ENCODE results near the gene PPARA. TPM values are rescaled to one million over a fixed set of nuclear protein-coding genes. Genes with fewer than 3 reads are reported as not detected.

Gene PPARA
- total and polyA plus RNA-seq, 2 donors (not counting 1 experiment from before 2014, with no cell fraction given), result 4.1 to 29.8 TPM

GRCh38 chr22:46290843-46291785, 140.8 kb downstream of the PPARA start:
- intact Hi-C loops (cut with micrococcal nuclease), result no loop called here
- Mint-ChIP-seq H3K27ac (peak overlapping the region; percentile 32), H3K9me3 (ENCODE audit: insufficient read depth) (no peaks in the 10 kb centered on the region), H3K4me3 (no peak overlapping the region), H3K4me1 (peaks cover 63% of the 10 kb centered on the region), H3K27me3 (no peaks in the 10 kb centered on the region)
- Histone ChIP-seq H3K27ac (ENCODE audit: low read length in 2 of 2) (no peak overlapping the region), H3K27me3 (replicated peaks in 1 of 4; ENCODE audit: control extremely low read depth in 1 of 4, control insufficient read depth in 3 of 4, insufficient read depth in 4 of 4, low read length in 3 of 4) (no peaks in the 10 kb centered on the region), H3K4me1 (ENCODE audit: control insufficient read depth in 2 of 2, insufficient read depth in 2 of 2, low read length in 2 of 2) (peaks cover 49 to 67% of the 10 kb centered on the region in 2 donors), H3K9ac (ENCODE audit: low read length) (no peak overlapping the region), H3K36me3 (replicated peaks in 1 of 2; ENCODE audit: control extremely low read depth in 1 of 2, control insufficient read depth in 1 of 2, extremely low read depth in 1 of 2, insufficient read depth in 2 of 2, low read length in 1 of 2) (peaks cover 0 to 2% of the 10 kb centered on the region in 2 experiments), H3K4me3 (ENCODE audit: control extremely low read depth in 1 of 5, extremely low read depth in 1 of 5, insufficient read depth in 1 of 5, low read depth in 2 of 5, low read length in 4 of 5) (no peak overlapping the region), H4K20me1 (ENCODE audit: control insufficient read depth, insufficient read depth, low read length, poor library complexity, severe bottlenecking) (no peaks in the 10 kb centered on the region), H3K9me3 (ENCODE audit: control extremely low read depth in 1 of 3, control insufficient read depth in 2 of 3, insufficient read depth in 1 of 3, low read length in 2 of 3) (peaks cover 0 to 19% (median 0%) of the 10 kb centered on the region in 3 donors), H3K4me2 (replicated peaks; ENCODE audit: low read depth, low read length, poor library complexity, severe bottlenecking) (no peak overlapping the region), H3K79me2 (ENCODE audit: control insufficient read depth, insufficient read depth, low read length) (peaks cover 4% of the 10 kb centered on the region), H2AFZ (ENCODE audit: insufficient read depth, low read depth, low read length, poor library complexity, severe bottlenecking) (no peak overlapping the region)
- ATAC-seq (ENCODE audit: low read depth) (no peak), DNase-seq (no peak)
- WGBS (ENCODE audit: insufficient coverage), result 94% methylated on average over 15 of the region's 23 CpGs
- ChIA-PET POLR2A (no interaction called here), CTCF (interaction anchor here (0.8 kb wide), 1 partner anchor 164 kb away, joined by 3 read pairs; no protein-coding TSS in a partner anchor)
- TF ChIP-seq, protein P1, sequence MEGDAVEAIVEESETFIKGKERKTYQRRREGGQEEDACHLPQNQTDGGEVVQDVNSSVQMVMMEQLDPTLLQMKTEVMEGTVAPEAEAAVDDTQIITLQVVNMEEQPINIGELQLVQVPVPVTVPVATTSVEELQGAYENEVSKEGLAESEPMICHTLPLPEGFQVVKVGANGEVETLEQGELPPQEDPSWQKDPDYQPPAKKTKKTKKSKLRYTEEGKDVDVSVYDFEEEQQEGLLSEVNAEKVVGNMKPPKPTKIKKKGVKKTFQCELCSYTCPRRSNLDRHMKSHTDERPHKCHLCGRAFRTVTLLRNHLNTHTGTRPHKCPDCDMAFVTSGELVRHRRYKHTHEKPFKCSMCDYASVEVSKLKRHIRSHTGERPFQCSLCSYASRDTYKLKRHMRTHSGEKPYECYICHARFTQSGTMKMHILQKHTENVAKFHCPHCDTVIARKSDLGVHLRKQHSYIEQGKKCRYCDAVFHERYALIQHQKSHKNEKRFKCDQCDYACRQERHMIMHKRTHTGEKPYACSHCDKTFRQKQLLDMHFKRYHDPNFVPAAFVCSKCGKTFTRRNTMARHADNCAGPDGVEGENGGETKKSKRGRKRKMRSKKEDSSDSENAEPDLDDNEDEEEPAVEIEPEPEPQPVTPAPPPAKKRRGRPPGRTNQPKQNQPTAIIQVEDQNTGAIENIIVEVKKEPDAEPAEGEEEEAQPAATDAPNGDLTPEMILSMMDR (IDR thresholded peaks at IDR 0.05), result no peak
- no peak for TF ChIP-seq EZH2 (IDR thresholded peaks at IDR 0.05; ENCODE audit: borderline replicate concordance, insufficient read depth, low read depth, low read length, poor library complexity, severe bottlenecking)

DNA sequence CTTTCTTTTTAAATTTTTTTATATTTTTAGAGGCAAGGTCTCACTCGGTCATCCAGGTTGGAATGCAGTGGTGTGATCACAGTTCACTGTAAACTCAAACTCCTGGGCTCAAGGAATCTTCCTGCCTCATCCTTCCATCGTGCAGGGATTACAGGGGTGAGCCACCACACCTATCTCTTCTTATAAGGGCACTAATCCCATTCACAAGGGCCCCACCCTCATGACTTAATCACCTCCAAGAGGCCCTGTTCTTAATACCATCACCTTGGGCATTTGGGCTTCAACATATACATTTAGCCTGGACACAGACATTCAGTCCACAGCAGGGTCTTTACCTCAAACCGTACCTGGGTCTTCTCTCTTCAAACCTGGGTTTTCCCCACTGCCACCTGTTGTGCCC, 141.8 kb downstream of the PPARA start:
- no peaks in the 10 kb centered on the region for H3K27me3 Mint-ChIP-seq
- intact Hi-C loops (cut with micrococcal nuclease), result no loop called here
- peaks cover 44 to 63% of the 10 kb centered on the region in 2 donors for H3K4me1 ChIP-seq (ENCODE audit: control insufficient read depth in 2 of 2, insufficient read depth in 2 of 2, low read length in 2 of 2)

More for the DNA sequence above, 141.8 kb downstream of the PPARA start:
- ATAC-seq (ENCODE audit: low read depth) (no peak), DNase-seq (no peak)
- Histone ChIP-seq H2AFZ (ENCODE audit: insufficient read depth, low read depth, low read length, poor library complexity, severe bottlenecking) (no peak overlapping the region), H3K36me3 (replicated peaks in 1 of 2; ENCODE audit: control extremely low read depth in 1 of 2, control insufficient read depth in 1 of 2, extremely low read depth in 1 of 2, insufficient read depth in 2 of 2, low read length in 1 of 2) (peaks cover 0 to 2% of the 10 kb centered on the region in 2 experiments), H3K4me3 (ENCODE audit: control extremely low read depth in 1 of 5, extremely low read depth in 1 of 5, insufficient read depth in 1 of 5, low read depth in 2 of 5, low read length in 4 of 5) (no peak overlapping the region), H4K20me1 (ENCODE audit: control insufficient read depth, insufficient read depth, low read length, poor library complexity, severe bottlenecking) (no peaks in the 10 kb centered on the region), H3K79me2 (ENCODE audit: control insufficient read depth, insufficient read depth, low read length) (peaks cover 5% of the 10 kb centered on the region), H3K9ac (ENCODE audit: low read length) (no peak overlapping the region), H3K4me2 (replicated peaks; ENCODE audit: low read depth, low read length, poor library complexity, severe bottlenecking) (peak overlapping the region; percentile 1), H3K9me3 (ENCODE audit: control extremely low read depth in 1 of 3, control insufficient read depth in 2 of 3, insufficient read depth in 1 of 3, low read length in 2 of 3) (peaks cover 0 to 19% (median 0%) of the 10 kb centered on the region in 3 donors), H3K27me3 (replicated peaks in 1 of 4; ENCODE audit: control extremely low read depth in 1 of 4, control insufficient read depth in 3 of 4, insufficient read depth in 4 of 4, low read length in 3 of 4) (peaks cover 0 to 3% (median 0%) of the 10 kb centered on the region in 4 experiments), H3K27ac (ENCODE audit: low read length in 2 of 2) (no peak overlapping the region)
- H3K27ac Mint-ChIP-seq, result peak overlapping the region; percentile 46
- H3K9me3 Mint-ChIP-seq (ENCODE audit: insufficient read depth), result no peaks in the 10 kb centered on the region
- no peak for TF ChIP-seq EZH2 (IDR thresholded peaks at IDR 0.05; ENCODE audit: borderline replicate concordance, insufficient read depth, low read depth, low read length, poor library complexity, severe bottlenecking)
- TF ChIP-seq, protein P1 (IDR thresholded peaks at IDR 0.05), result no peak
- 84% methylated on average over 2 of the region's 3 CpGs for WGBS (ENCODE audit: insufficient coverage)
- H3K4me3 Mint-ChIP-seq, result no peak overlapping the region
- ChIA-PET CTCF (no interaction called here), POLR2A (no interaction called here)
- peaks cover 63% of the 10 kb centered on the region for H3K4me1 Mint-ChIP-seq

Measured in B cell (primary cell).